Left hindlimb (tissue), 1 donor: ENCODE data around the gene RABGAP1L.
"Not testable (repeated sequence)": the region's sequence is repeated elsewhere in the genome, so short reads cannot be mapped to it uniquely, and the experiment has no call there.

Experiments used
- DNase-seq: peaks from one replicate; pipeline ENCODE4 v3.0.0-alpha.2; 2018

Gene RABGAP1L

DNA sequence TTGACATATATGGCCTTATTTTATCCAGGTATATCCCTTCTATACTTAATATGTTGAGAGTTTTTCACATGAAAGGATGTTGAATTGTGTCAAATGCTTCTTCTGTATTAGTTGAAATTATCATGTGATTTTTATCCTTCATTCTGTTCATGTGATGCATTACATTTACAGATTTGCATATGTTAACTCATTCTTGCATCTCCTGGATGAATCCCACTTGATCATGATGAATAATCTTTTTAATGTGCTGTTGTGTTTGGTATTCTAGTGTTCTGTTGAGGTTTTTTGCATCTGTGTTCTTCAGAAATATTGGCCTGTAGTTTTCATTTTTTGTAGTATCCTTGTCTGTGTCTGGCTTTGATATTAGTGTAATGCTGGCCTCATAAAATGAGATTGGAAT lies 150.2 kb downstream of the RABGAP1L start:
- no peak for DNase-seq

DNA sequence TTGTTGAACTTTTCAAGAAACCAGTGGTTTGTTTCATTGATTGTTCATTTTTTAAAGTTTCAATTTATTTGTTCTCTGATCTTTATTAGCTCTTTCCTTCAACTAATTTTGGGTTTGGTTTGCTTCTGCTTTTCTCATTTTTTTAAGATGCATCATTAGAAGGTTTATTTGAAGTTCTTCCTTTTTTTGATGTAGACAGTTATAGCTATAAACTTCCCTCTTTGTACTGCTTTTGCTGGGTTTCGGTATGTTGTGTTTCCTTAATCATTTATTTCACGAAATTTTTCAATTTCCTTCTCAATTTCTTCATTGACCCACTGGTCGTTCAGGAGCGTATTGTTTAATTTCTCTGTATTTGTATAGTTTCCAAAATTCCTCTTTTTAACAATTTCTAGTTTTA lies 155.1 kb downstream of the RABGAP1L start:
- DNase-seq = no peak

DNA sequence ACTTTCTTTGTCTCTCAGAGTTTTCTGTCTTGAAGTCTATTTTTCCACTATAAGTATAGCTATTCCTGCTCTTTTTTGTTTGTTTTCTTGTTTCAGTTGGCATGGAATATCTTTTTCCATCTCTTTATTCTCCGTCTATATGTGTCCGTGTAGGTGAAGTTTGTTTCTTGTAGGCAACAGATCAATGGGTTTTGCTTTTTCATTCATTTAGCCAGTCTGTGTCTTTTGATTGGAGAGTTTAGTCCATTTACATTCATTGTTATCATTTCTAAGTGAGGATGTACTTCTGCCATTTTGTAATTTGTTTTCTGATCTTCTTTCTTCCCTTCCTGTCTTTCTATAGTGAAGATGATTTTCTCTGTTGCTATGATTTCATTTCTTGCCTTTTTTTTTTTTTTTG lies 155.9 kb downstream of the RABGAP1L start:
- DNase-seq = no peak

DNA sequence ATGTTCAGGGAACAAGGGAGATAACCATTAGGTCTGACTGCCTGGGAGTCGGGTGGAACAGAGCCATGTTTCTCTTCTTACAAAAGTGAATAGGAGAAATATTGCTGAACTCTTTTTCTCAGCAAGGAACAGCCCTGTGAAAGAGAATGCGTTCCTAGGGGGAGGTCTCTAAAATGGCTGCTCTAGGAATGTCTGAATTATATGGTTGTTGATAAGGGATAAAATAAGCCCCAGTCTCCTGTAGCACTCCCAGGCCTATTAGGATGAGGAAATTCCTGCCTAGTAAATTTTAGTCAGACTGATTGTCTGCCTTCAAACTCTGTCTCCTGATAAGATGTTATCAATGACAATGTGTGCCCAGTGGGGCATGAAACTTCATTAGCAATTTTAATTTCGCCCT lies 161.6 kb downstream of the RABGAP1L start:
- DNase-seq = not testable (repeated sequence)

DNA sequence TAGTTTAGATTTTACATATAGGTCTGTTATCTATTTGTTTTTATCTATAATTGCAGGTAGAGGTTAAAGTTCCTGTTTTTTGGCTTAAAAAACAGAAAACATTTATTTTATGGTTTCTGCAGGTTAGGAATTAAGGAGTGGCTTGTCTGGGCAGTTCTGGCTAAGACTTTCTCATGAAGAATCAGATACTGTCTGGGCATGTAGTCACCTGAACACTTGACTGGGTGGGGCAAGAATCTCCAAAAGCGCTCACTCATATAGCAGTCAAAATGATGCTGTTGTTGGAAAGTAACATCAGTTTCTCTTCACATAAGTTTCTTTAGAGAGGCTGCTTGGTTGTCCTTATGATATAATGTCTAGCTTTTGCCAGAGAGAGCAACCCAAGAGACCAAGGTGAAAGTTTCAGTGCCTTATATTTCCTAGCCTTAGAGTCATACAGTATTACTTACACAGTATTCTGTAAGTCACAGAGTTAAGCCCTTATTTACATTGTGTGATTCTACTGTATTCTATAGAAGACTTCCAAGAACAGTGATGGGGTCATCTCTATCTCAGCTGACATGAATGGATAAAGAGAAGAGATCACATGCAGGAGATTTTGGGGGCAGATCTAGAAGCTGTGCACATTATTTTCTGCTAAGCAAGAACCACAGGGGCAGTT lies 163.0 kb downstream of the RABGAP1L start:
- DNase-seq = no peak

- no peak for DNase-seq
These were observed 165.2 kb downstream of the RABGAP1L start for GRCh38 chr1:174324493-174324892.

- DNase-seq = no peak
These were observed 165.6 kb downstream of the RABGAP1L start for GRCh38 chr1:174324939-174325338.

- DNase-seq = no peak
These were observed 167.0 kb downstream of the RABGAP1L start for GRCh38 chr1:174326278-174326677.

- DNase-seq = no peak
These were observed 174.1 kb downstream of the RABGAP1L start for GRCh38 chr1:174333437-174333836.

DNA sequence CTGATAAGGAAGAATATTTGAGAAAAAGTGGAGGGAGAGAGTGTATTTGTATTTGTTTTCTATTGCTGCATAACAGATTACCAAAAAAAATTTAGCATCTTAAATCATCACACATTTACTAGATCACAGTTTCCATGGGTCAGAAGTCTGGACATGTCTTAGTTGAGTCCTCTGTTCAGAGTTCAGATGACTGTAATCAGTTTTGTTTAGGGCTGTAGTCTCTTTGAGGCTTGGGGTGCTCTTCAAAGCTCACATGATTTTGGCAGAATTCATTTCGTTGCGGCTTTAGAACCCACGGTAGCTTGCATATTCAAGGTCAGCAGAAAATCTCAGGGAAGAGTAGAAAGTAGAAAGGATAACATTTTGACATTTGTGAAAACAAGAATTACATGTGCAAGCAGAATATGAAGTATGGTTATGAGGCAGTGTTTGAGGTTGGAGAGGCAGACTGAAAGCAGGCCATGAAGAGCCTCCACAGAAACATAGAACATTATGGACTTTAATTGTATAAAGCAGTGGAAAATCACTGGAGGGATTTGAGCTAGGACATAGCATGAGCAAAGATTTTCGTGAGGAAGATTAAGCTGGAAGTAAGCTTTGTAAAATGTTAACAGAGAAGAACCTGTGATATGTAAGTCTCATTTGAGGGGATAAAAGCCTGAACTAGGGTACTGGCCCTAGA lies 177.8 kb downstream of the RABGAP1L start:
- no peak for DNase-seq

DNA sequence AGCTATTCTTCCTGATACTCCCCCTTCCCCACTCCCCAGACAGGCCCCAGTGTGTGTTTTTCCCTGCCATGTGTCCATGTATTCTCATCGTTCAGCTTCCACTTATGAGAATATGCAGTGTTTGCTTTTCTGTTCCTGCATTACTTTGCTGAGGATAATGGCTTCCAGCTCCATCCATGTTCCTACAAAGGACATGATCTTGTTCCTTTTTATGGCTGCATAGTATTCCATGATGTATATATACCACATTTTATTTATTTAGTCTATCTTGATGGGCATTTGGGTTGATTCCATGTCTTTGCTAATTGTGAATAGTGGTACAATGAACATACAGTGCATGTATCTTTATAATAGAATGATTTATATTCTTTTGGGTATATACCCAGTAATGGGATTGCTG lies 181.1 kb downstream of the RABGAP1L start:
- DNase-seq = not testable (repeated sequence)

GRCh38 chr1:174344162-174344561 lies 184.8 kb downstream of the RABGAP1L start:
- DNase-seq = no peak

GRCh38 chr1:174352117-174352516 lies 192.8 kb downstream of the RABGAP1L start:
- DNase-seq = no peak

GRCh38 chr1:174352883-174353608 lies 193.7 kb downstream of the RABGAP1L start:
- no peak for DNase-seq

- no peak for DNase-seq
These were observed 199.0 kb downstream of the RABGAP1L start for GRCh38 chr1:174358344-174358743.

- no peak for DNase-seq
These were observed 199.6 kb downstream of the RABGAP1L start for GRCh38 chr1:174358786-174359453.

DNA sequence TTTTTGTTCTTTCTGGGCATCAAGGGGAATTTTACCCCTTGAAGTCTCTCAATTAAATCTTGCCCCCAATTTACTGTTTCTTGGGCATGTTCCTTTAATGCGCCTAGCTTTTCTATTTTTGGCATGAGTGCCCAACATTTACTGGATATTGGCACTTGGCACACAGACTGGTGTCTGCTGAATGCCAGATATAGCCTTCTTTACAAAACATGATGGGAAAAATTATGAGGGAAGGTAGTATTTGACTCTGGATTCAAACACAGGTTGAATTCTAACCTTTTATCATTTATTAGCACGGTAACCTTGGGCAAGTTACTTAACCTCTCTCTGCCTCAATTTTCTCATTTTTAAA lies 200.1 kb downstream of the RABGAP1L start:
- DNase-seq = no peak

GRCh38 chr1:174364996-174365736 lies 205.8 kb downstream of the RABGAP1L start:
- no peak for DNase-seq

DNA sequence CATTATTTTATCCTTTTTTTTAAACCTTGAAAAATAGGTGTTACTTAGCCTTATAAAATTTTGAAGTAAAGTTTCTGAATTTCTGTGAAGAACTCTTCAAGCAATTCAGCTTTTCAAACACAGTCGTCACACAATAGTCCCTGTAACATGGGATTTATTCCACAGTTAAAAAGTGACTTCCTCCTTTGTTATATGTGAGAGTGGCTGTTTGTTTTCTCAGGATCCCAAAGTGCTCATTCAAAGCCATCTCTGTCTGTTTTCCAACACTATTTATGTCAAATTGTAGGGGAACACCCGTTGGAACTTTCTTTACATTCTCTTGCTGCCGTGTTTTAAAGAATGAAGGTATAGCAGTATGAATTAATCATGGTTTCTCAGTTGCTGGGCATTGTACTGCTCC lies 207.6 kb downstream of the RABGAP1L start:
- DNase-seq = no peak

- no peak for DNase-seq
These were observed 208.6 kb downstream of the RABGAP1L start for GRCh38 chr1:174367892-174368291.

DNA sequence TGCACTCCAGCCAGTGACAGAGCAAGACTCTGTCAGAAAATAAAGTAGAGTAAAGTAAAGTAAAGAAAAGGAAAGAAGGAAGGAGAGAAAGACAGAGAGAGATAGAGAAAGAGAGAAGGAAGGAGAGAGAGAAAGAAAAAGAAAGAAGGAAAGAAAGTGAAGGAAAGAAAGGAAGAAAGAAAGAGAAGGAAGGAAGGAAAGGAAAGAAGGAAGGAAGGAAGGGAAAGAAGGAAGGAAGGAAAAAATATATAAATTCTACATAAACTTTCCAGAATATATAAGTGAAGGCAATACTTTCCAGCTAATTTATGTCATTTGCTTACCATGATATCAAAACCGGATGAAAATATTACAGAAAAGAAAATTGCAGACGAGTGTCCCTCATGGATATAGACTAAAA lies 216.7 kb downstream of the RABGAP1L start:
- DNase-seq = no peak

DNA sequence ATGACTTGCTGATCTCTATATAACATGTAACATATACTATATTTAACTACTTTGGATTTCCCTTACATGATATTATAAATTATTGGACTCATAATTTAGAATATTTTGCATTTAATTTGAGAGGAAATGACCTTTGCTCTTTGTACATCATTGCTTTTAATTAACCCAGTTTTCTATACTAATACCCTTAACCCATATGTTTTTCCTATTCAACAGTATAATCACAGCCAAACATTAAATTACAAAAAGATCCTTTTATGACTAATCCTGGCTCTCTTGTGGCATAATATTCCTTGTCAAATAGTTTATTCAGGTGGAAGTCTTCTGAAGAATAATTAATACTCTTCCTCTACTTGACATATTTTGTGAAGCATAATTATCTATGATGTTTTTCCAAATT lies 232.4 kb downstream of the RABGAP1L start:
- no peak for DNase-seq

GRCh38 chr1:174393885-174394284 lies 234.6 kb downstream of the RABGAP1L start:
- DNase-seq = no peak
